Activated T-cell treated with anti-CD3 and anti-CD28 coated beads, Interleukin-2, amount 50 U/mL, for 1 hour (primary cell): ENCODE measurements around the gene MON2.
"Not testable (repeated sequence)": the region's sequence is repeated elsewhere in the genome, so short reads cannot be mapped to it uniquely, and the experiment has no call there.

Experiments
- DNase-seq: peaks from one replicate; pipeline ENCODE4 v3.0.0-alpha.2; 2020

The MON2 gene, protein sequence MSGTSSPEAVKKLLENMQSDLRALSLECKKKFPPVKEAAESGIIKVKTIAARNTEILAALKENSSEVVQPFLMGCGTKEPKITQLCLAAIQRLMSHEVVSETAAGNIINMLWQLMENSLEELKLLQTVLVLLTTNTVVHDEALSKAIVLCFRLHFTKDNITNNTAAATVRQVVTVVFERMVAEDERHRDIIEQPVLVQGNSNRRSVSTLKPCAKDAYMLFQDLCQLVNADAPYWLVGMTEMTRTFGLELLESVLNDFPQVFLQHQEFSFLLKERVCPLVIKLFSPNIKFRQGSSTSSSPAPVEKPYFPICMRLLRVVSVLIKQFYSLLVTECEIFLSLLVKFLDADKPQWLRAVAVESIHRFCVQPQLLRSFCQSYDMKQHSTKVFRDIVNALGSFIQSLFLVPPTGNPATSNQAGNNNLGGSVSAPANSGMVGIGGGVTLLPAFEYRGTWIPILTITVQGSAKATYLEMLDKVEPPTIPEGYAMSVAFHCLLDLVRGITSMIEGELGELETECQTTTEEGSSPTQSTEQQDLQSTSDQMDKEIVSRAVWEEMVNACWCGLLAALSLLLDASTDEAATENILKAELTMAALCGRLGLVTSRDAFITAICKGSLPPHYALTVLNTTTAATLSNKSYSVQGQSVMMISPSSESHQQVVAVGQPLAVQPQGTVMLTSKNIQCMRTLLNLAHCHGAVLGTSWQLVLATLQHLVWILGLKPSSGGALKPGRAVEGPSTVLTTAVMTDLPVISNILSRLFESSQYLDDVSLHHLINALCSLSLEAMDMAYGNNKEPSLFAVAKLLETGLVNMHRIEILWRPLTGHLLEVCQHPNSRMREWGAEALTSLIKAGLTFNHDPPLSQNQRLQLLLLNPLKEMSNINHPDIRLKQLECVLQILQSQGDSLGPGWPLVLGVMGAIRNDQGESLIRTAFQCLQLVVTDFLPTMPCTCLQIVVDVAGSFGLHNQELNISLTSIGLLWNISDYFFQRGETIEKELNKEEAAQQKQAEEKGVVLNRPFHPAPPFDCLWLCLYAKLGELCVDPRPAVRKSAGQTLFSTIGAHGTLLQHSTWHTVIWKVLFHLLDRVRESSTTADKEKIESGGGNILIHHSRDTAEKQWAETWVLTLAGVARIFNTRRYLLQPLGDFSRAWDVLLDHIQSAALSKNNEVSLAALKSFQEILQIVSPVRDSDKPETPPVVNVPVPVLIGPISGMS (N-terminal part only)

GRCh38 chr12:62466594-62467491 lies at the start of gene MON2:
Gene MON2 (plus strand): TSS chr12:62466826. CDS start chr12:62467208, 382 bp downstream.
- DNase-seq: peak; percentile 86

GRCh38 chr12:62426089-62426488 lies 40.5 kb upstream of the MON2 start:
- no peak for DNase-seq

DNA sequence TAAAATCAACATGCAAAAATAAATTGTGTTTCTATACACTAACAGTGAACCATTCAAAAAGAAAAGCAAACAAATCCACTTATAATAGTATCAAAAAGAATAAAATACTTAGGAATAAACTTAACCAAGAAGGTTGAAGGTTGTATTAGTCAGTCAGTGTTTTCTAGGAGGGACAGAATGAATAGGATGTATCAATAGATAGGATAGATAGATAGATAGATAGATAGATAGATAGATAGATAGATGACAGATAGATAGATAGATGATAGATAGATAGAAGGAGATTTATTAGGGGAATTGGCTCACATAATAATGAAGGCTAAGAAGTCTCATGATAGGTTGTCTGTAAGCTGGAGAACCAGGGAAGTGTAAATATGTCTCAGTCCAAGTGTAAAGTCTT lies 37.2 kb upstream of the MON2 start:
- DNase-seq: no peak

DNA sequence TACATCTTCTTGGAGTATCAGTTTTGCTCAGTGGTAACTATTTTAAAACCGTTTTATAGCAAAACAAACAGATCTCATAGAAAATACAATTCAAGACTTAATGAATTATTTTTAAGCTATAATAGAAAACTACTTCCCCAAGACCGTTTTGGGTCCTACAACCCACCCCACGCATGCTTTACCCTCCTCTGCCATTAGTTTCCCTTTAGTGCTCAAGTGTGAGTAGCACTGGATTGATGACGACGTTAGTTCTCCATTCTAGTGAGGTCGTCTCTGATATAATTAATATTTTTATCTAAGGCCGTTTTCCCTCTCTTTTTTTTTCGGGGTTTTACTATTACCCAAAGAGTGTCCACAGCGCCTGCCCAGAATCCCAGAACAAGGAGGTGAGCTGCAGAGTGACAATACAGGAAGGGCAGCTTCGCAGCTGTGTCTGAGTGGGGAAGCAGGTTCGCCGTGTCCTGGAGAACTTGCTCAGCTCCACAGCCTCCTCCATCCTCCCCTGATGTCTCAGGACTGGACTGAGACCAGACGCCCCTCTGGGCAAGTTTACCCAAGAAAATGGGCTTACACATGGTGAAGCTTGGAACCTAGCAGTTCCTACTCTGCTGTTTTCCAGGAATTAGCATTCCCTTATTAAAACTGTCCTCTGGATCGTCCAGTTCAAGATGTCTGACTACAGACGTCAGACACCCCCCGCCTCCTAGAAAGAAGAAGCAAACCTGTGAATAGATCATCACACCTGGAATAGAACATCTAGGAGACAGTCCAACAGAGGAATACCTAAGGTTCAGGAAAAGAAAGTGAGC lies 31.9 kb upstream of the MON2 start:
- DNase-seq: peak; percentile 19

GRCh38 chr12:62435303-62436163 lies 31.1 kb upstream of the MON2 start:
- peak; percentile 43 for DNase-seq

- DNase-seq: no peak
These were observed 30.5 kb upstream of the MON2 start for GRCh38 chr12:62436164-62436503.

DNA sequence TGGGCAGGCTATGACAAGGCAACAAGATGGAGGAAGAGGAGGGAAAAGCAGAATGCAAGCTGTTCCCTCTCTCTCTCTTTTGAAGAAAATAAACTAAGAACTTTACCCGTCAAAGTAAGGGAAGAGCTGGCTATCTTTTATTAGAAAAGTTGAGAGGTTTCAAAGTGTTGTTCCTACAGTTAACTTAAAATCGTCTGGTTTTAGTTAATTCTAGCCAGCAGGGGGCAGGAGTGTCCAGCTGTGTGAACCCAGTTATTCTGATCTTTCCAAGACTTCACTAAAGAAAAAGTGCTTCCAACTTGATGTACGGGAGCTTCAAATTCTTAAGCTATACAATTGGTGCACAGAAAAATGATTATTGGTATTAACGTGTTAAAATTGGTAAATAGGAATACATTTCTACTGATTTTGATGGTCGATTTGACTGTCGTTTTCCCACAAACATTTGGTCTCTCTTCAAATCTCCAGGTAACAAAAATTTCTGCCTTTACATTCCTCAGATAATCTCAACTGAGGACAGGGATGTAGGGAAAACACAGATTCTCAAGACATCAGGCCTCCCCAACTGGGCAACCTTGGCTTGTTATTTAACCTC lies 28.4 kb upstream of the MON2 start:
- DNase-seq: peak; percentile 23

DNA sequence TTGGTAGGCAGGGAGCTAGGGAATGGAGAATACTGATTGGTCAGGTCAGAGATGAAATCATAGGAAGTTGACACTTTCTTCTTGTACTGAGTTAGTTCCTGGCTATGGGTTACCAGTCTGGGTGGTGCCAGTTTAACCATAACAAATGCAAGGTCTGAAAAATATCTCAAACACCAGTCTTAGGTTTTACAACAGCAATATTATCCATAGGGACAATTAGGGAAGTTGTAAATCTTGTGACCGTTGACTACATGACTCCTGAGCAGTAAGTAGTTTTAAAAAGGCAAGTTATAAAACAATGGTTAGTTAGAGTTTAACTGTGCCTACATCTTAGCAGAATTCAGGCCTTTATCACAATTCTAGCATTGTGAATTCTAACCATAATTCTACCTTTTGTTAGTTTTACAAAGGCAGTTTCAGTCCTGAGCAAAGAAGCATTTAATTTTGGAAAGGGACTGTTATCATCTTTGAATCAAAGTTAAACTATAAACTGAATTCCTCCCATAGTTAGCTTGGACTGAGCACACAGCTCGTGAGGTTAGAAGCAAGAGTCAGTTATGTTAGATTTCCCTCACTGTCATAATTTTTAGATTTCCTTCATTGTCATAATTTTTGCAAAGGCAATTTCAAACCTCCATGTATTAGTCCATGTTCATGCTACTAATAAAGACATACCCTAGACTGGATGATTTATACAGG lies 19.7 kb upstream of the MON2 start:
- DNase-seq: no peak

DNA sequence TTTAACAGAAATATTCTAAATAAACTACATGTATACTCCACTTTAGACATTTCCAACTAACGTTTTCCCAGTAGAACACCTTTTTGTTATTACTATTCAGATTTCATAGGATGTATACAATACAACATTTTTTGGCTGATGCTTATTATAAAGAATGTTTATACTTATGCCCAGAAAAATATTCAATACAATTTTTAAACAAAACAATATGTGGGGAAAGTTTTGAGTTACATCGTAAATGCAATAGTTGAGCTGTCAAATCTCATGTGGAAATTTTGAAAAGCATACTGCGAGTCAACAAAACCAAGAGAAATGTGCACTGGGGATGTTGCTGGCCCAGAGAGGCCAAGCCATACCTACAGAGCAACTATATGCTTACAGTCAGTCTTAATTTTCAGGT lies 18.2 kb upstream of the MON2 start:
- DNase-seq: no peak

DNA sequence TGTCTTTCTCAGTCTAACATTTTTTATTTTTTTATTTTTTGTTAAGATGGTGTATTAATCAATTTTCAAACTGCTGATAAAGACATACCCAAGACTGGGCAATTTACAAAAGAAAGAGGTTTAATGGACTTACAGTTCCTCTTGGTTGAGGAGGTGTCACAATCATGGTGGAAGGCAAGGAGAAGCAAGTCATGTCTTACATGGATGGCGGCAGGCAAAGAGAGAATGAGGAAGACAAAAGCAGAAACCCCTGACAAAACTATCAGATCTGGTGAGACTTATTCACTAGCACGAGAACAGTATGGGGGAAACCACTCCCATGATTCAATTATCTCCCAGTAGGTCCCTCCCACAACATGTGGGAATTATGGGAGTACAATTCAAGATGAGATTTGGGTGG lies 11.2 kb upstream of the MON2 start:
- not testable (repeated sequence) for DNase-seq

DNA sequence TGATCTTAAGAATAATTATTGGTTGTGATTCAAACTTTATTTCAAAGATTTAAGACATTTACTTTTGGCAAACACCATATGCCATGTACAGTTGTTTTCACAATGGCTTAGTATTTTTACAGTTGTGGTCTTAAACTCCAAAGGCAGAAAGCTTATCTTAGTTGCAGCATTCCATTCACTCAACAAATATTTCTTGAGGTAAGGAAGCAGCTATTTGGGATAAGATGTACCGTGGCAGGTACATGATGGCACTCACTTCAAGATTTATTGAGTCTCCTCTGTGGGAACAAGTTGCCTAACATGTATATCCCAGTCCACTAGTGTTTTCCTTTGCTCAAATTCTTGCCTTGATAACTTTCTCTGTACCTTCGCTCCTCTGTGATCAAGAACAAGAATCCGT lies 8.0 kb upstream of the MON2 start:
- no peak for DNase-seq

DNA sequence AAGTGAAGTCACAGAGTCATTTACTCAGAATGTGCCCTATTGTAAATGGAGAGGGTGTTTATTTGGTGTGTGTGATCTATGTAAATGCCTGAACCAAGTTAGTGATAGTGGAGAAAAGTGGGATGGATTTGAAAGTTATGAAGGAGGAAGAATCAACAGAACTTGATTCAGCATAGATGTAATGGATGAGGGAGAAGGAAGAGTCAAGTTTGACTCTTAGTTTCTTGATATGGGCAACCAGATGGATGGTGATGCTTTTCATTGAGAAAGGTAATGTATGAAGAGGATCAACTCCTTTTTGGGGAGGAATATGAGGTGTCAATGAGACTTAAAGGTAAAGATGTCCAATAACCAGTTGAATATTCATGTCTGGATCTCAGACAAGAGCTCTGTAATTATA lies 6.7 kb upstream of the MON2 start:
- DNase-seq: no peak

DNA sequence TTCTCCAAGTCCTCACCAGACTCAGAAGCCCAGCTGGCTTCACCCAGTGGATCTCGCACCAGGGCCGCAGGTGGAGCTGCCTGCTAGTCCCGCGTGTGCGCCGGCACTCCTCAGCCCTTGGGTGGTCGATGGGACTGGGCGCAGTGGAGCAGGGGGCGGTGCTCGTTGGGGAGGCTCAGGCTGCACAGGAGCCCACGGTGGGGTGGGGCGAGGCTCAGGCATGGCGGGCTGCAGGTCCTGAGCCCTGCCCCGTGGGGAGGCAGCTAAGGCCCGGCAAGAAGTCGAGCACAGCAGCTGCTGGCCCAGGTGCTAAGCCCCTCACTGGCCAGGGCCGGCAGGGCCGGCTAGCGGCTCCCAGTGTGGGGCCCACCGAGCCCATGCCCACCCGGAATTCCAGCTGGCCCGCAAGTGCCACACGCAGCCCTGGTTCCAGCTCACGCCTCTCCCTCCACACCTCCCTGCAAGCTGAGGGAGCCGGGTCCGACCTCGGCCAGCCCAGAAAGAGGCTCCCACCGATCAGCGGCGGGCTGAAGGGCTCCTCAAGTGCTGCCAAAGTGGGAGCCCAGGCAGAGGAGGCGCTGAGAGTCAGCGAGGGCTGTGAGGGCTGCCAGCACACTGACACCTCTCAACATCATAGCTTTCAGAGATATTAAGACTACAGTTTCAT lies 5.3 kb upstream of the MON2 start:
- DNase-seq: not testable (repeated sequence)

DNA sequence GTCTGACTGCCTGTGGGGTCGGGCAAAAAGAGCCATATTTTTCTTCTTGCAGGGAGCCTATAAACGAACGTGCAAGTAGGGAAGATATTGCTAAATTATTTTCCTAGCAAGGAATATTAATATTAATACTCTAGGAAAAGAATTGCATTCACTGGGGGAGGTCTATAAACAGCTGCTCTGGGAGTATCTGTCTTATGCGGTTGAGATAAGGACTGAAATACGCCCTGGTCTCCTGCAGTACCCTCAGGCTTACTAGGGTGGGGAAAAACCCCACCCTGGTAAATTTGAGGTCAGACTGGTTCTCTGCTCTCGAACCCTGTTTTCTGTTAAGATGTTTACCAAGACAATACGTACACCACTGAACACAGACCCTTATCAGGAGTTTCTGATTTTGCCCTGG lies 3.4 kb upstream of the MON2 start:
- not testable (repeated sequence) for DNase-seq

- DNase-seq: peak; percentile 33
These were observed 520 bp upstream of the MON2 start for GRCh38 chr12:62466018-62466593.

- no peak for DNase-seq
These were observed 1.8 kb downstream of the MON2 start for GRCh38 chr12:62468397-62468796.

GRCh38 chr12:62468935-62469334 lies 2.3 kb downstream of the MON2 start:
- DNase-seq: no peak

GRCh38 chr12:62469704-62470103 lies 3.1 kb downstream of the MON2 start:
- DNase-seq: no peak
